ENCODE data around the gene ARHGEF28. TPM values are rescaled to one million over a fixed set of nuclear protein-coding genes. Genes with fewer than 3 reads are reported as not detected.

ARHGEF28 gene
- polyA plus RNA-seq, 3 donors, result not detected

GRCh38 chr5:73902327-73903051 is 276.5 kb downstream of the ARHGEF28 start:
- no peaks in the 10 kb centered on the region for H3K9me3 ChIP-seq (replicated peaks in 1 of 2; ENCODE audit: control insufficient read depth in 1 of 2, insufficient read depth in 1 of 2, low read length in 2 of 2)
- H3K4me1 ChIP-seq (ENCODE audit: control insufficient read depth in 1 of 2, insufficient read depth in 2 of 2, low read length in 2 of 2), result peaks cover 13 to 22% of the 10 kb centered on the region in 2 donors
- no peak overlapping the region for H3K4me2 ChIP-seq (replicated peaks; ENCODE audit: extremely low read depth, low read length, poor library complexity, severe bottlenecking)
- H3K9ac ChIP-seq (ENCODE audit: insufficient read depth, low read length, poor library complexity, severe bottlenecking), result no peak overlapping the region
- H3K27me3 Mint-ChIP-seq (ENCODE audit: low read depth in 3 of 3), result peaks cover 0 to 4% (median 0%) of the 10 kb centered on the region in 3 donors
- H3K4me3 Mint-ChIP-seq, result no peak overlapping the region
- no peaks in the 10 kb centered on the region for H3K36me3 ChIP-seq (replicated peaks in 1 of 2; ENCODE audit: control insufficient read depth in 1 of 2, insufficient read depth in 2 of 2, low read length in 2 of 2)
- H3K79me2 ChIP-seq (ENCODE audit: insufficient read depth, low read length), result no peaks in the 10 kb centered on the region
- H3K36me3 Mint-ChIP-seq, result no peaks in the 10 kb centered on the region
- no peak overlapping the region for H2AFZ ChIP-seq (ENCODE audit: insufficient read depth, low read depth, low read length, poor library complexity, severe bottlenecking)
- no peak overlapping the region for H3K27ac ChIP-seq (ENCODE audit: low read depth in 1 of 2, low read length in 2 of 2)
- peaks cover 25% of the 10 kb centered on the region for H3K4me1 Mint-ChIP-seq
- no peaks in the 10 kb centered on the region for H4K20me1 ChIP-seq (ENCODE audit: insufficient read depth, low read length)
- TF ChIP-seq CTCF (IDR thresholded peaks at IDR 0.05), result peak; percentile 83
- H3K27ac Mint-ChIP-seq, result no peak overlapping the region
- intact Hi-C loops (cut with micrococcal nuclease), result loop anchor here (1.0 to 10.0 kb wide), 3 partner anchors 744 to 1012 kb away; no protein-coding TSS in a partner anchor
- H3K27me3 ChIP-seq (ENCODE audit: control insufficient read depth in 2 of 2, insufficient read depth in 2 of 2, low read length in 2 of 2), result no peaks in the 10 kb centered on the region
- peak; percentile 36 to 65 (median 51) for DNase-seq
- WGBS (ENCODE audit: insufficient coverage), result 47% methylated on average over 5 of the region's 10 CpGs
- peaks cover 0 to 5% (median 0%) of the 10 kb centered on the region in 7 donors for H3K9me3 Mint-ChIP-seq
- no peak overlapping the region for H3K4me3 ChIP-seq (replicated peaks in 1 of 3; ENCODE audit: low read depth in 2 of 3, low read length in 3 of 3)

- H3K36me3 ChIP-seq (replicated peaks in 1 of 2; ENCODE audit: control insufficient read depth in 1 of 2, insufficient read depth in 2 of 2, low read length in 2 of 2), result no peaks in the 10 kb centered on the region
- no peak overlapping the region for H3K4me2 ChIP-seq (replicated peaks; ENCODE audit: extremely low read depth, low read length, poor library complexity, severe bottlenecking)
- peaks cover 25% of the 10 kb centered on the region for H3K4me1 Mint-ChIP-seq
- no peak overlapping the region for H3K4me3 Mint-ChIP-seq
- H2AFZ ChIP-seq (ENCODE audit: insufficient read depth, low read depth, low read length, poor library complexity, severe bottlenecking), result no peak overlapping the region
- no peak for DNase-seq
- no peaks in the 10 kb centered on the region for H4K20me1 ChIP-seq (ENCODE audit: insufficient read depth, low read length)
- no peaks in the 10 kb centered on the region for H3K27me3 ChIP-seq (ENCODE audit: control insufficient read depth in 2 of 2, insufficient read depth in 2 of 2, low read length in 2 of 2)
- peaks cover 0 to 5% (median 0%) of the 10 kb centered on the region in 7 donors for H3K9me3 Mint-ChIP-seq
- H3K36me3 Mint-ChIP-seq, result no peaks in the 10 kb centered on the region
- TF ChIP-seq CTCF (IDR thresholded peaks at IDR 0.05), result no peak
- intact Hi-C loops (cut with micrococcal nuclease), result loop anchor here (2.0 to 10.0 kb wide), 2 partner anchors 744 to 1012 kb away; no protein-coding TSS in a partner anchor
- H3K79me2 ChIP-seq (ENCODE audit: insufficient read depth, low read length), result no peaks in the 10 kb centered on the region
- H3K27ac Mint-ChIP-seq, result no peak overlapping the region
- H3K27me3 Mint-ChIP-seq (ENCODE audit: low read depth in 3 of 3), result peaks cover 0 to 4% (median 0%) of the 10 kb centered on the region in 3 donors
- no peak overlapping the region for H3K9ac ChIP-seq (ENCODE audit: insufficient read depth, low read length, poor library complexity, severe bottlenecking)
- 100% methylated on average over 4 of the region's 9 CpGs for WGBS (ENCODE audit: insufficient coverage)
- no peak overlapping the region for H3K4me3 ChIP-seq (replicated peaks in 1 of 3; ENCODE audit: low read depth in 2 of 3, low read length in 3 of 3)
- no peaks in the 10 kb centered on the region for H3K9me3 ChIP-seq (replicated peaks in 1 of 2; ENCODE audit: control insufficient read depth in 1 of 2, insufficient read depth in 1 of 2, low read length in 2 of 2)
- H3K4me1 ChIP-seq (ENCODE audit: control insufficient read depth in 1 of 2, insufficient read depth in 2 of 2, low read length in 2 of 2), result peaks cover 13 to 22% of the 10 kb centered on the region in 2 donors
- H3K27ac ChIP-seq (ENCODE audit: low read depth in 1 of 2, low read length in 2 of 2), result no peak overlapping the region
These were observed 277.2 kb downstream of the ARHGEF28 start for GRCh38 chr5:73903169-73903568.

Data from CD14-positive monocyte (primary cell).